Left renal cortex interstitium (tissue), 4 donors: Measurements from ENCODE around the gene SLC5A3. TPM values are rescaled to one million over a fixed set of nuclear protein-coding genes. Genes with fewer than 3 reads are reported as not detected.

Experiments
- DNase-seq, 4 donors: peaks; one replicate each; pipeline ENCODE4 v3.0.0-alpha.2; 2013; ENCODE audit warnings: low read depth in 4 of 4, low spot score in 2 of 4, missing footprints in 1 of 4
- polyA plus RNA-seq, 4 donors: library from polyadenylated mRNA; unstranded; fragments of 120-200 nt; gene quantifications; one replicate each; pipeline ENCODE4 v1.2.1, GENCODE V29; 2013; ENCODE audit not compliant: insufficient read length in 4 of 4

Gene SLC5A3
- polyA plus RNA-seq, result 10 to 100 TPM; 36.7 to 45.4 (median 38.9) TPM

GRCh38 chr21:34073032-34073748, at the start of gene SLC5A3, which contains the start of gene MRPS6:
SLC5A3 (plus strand) TSS chr21:34073578; CDS start chr21:34095199, 21,621 bp downstream.
MRPS6 (plus strand) TSS chr21:34073578; CDS start chr21:34073701, 123 bp downstream.
- peak in 3 of 4 donors; percentile 70 to 73 (median 73) for DNase-seq

- DNase-seq, result no peak
Measured at GRCh38 chr21:34023691-34024373, 49.5 kb upstream of the SLC5A3 start.

GRCh38 chr21:34024374-34024693, 49.0 kb upstream of the SLC5A3 start:
- no peak for DNase-seq

GRCh38 chr21:34027721-34028461, 45.5 kb upstream of the SLC5A3 start:
- no peak for DNase-seq

GRCh38 chr21:34029743-34030528, 43.4 kb upstream of the SLC5A3 start:
- peak in 3 of 4 donors; percentile 27 to 74 (median 48) for DNase-seq

- DNase-seq, result no peak
Measured at GRCh38 chr21:34031835-34032370, 41.5 kb upstream of the SLC5A3 start.

GRCh38 chr21:34034369-34035014, 38.9 kb upstream of the SLC5A3 start:
- DNase-seq, result peak in 2 of 4 donors; percentile 11 to 33

GRCh38 chr21:34035619-34036354, 37.6 kb upstream of the SLC5A3 start:
- DNase-seq, result no peak

- DNase-seq, result peak in 1 of 4 donors; percentile 13
Measured at GRCh38 chr21:34037009-34037795, 36.2 kb upstream of the SLC5A3 start.

GRCh38 chr21:34039678-34040382, 33.5 kb upstream of the SLC5A3 start:
- DNase-seq, result no peak

GRCh38 chr21:34042735-34043134, 30.6 kb upstream of the SLC5A3 start:
- no peak for DNase-seq

- no peak for DNase-seq
Measured at GRCh38 chr21:34043333-34043732, 30.0 kb upstream of the SLC5A3 start.

GRCh38 chr21:34046917-34047316, 26.5 kb upstream of the SLC5A3 start:
- DNase-seq, result no peak

- no peak for DNase-seq
Measured at GRCh38 chr21:34047835-34048234, 25.5 kb upstream of the SLC5A3 start.

- no peak for DNase-seq
Measured at GRCh38 chr21:34052171-34052570, 21.2 kb upstream of the SLC5A3 start.

GRCh38 chr21:34054259-34054658, 19.1 kb upstream of the SLC5A3 start:
- DNase-seq, result no peak

- no peak for DNase-seq
Measured at GRCh38 chr21:34055615-34056014, 17.8 kb upstream of the SLC5A3 start.

GRCh38 chr21:34061983-34062382, 11.4 kb upstream of the SLC5A3 start:
- no peak for DNase-seq
